A549 (cell line): ENCODE data around the gene NFATC2.

Experiments
- BHLHE40 ChIP-seq: IDR thresholded peaks from 2 replicates; pipeline ENCODE4 v1.6.1; 2012; ENCODE audit warnings: low read depth, low read length, inconsistent platforms
- CBX2 ChIP-seq: fragments of 200-600 bp; sonication (generic); IDR thresholded peaks from 2 replicates; pipeline ENCODE4 v1.6.1; 2016; ENCODE audit warnings: low read depth, mild to moderate bottlenecking, borderline replicate concordance
- CTCF ChIP-seq: fragments of >200 bp; sonication (Bioruptor Twin); formaldehyde crosslinking; IDR thresholded peaks from 3 replicates; pipeline ENCODE4 v1.5.1; 2016
- ELK1 ChIP-seq: fragments of 150-350 bp; IDR thresholded peaks from 2 replicates; pipeline ENCODE4 v1.6.1; 2014; ENCODE audit warnings: low read depth, mild to moderate bottlenecking, low read length
- EP300 ChIP-seq, 2 experiments: fragments of >200 bp; sonication (Bioruptor Twin); formaldehyde crosslinking; IDR thresholded peaks; 2 replicates in 1 of 2; 3 replicates in 1 of 2; pipeline ENCODE4 v1.6.1; 2016 to 2017
- JUNB ChIP-seq: fragments of >200 bp; sonication (Bioruptor Twin); formaldehyde crosslinking; IDR thresholded peaks from 2 replicates; pipeline ENCODE4 v1.6.1; 2016
- MAX ChIP-seq: IDR thresholded peaks from 2 replicates; pipeline ENCODE4 v1.6.1; 2012
- MYC ChIP-seq: IDR thresholded peaks from 2 replicates; pipeline ENCODE4 v1.6.1; 2012; ENCODE audit warnings: mild to moderate bottlenecking, inconsistent platforms, low read length, improper control_type of control experiment, borderline replicate concordance
- POLR2A ChIP-seq: IDR thresholded peaks from 2 replicates; pipeline ENCODE4 v1.6.1; 2012; ENCODE audit warnings: mild to moderate bottlenecking, low read length
- RAD21 ChIP-seq, 2 experiments: fragments of >200 bp in 1 of 2; sonication (Bioruptor Twin) in 1 of 2; formaldehyde crosslinking in 1 of 2; IDR thresholded peaks in 1 of 2; conservative IDR thresholded peaks in 1 of 2; 2 replicates in 1 of 2; 3 replicates in 1 of 2; pipeline ENCODE4 v1.6.1; 2012 to 2018; ENCODE audit warnings: inconsistent platforms in 1 of 2
- ZFP36 ChIP-seq: fragments of 450-650 bp; IDR thresholded peaks from 2 replicates; pipeline ENCODE4 v1.6.1; 2014; ENCODE audit warnings: borderline replicate concordance; ENCODE audit not compliant: partially characterized antibody
- ZNF302 ChIP-seq: fragments of 250-450 bp; sonication (Bioruptor Pico); IDR thresholded peaks from 2 replicates; pipeline ENCODE4 v1.9.0; 2021; ENCODE audit warnings: inconsistent platforms, mild to moderate bottlenecking, moderate library complexity
- TF ChIP-seq, protein P1 (sequence below): fragments of 450-650 bp; IDR thresholded peaks from 2 replicates; pipeline ENCODE4 v1.6.1; 2014; ENCODE audit warnings: antibody characterized with exemption

DNA sequence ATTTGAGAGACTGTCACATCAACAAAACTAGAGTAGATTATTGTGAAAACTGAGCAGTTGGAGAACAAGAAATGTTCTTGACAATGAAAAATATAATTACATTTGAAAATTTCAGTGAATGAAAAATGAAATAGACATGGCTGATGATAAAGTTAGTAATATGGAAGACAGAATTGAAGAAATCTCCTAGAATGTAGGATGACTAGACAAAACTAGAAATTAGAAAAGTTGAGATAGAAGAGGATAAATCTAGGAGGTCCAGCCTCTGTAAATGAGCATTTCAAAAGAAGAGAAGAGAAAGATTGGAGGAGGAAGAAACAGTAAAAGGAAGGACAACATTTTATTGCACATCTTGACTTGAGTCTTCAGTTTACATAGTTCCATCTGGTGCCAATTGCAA is 178.7 kb downstream of the NFATC2 start:
- TF ChIP-seq CTCF (no peak), RAD21 (conservative IDR thresholded peaks at IDR 0.05 in 1 of 2, IDR thresholded peaks at IDR 0.05 in 1 of 2) (no peak), ZNF302 (CRISPR knock-in tag) (no peak), MAX (no peak), POLR2A (no peak), BHLHE40 (no peak), CBX2 (no peak), EP300 (IDR thresholded peaks at IDR 0.05) (no peak), MYC (no peak), ZFP36 (no peak), JUNB (no peak), ELK1 (no peak)
- TF ChIP-seq, protein P1, sequence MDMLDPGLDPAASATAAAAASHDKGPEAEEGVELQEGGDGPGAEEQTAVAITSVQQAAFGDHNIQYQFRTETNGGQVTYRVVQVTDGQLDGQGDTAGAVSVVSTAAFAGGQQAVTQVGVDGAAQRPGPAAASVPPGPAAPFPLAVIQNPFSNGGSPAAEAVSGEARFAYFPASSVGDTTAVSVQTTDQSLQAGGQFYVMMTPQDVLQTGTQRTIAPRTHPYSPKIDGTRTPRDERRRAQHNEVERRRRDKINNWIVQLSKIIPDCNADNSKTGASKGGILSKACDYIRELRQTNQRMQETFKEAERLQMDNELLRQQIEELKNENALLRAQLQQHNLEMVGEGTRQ = no peak
